ENCODE data around the gene VTN.

The VTN gene

GRCh38 chr17:28368915-28369683 is 1.0 kb downstream of the VTN start:
- peaks cover 15% of the 10 kb centered on the region for H3K4me1 ChIP-seq (ENCODE audit: insufficient read depth, low read length, severe bottlenecking)
- H3K27ac ChIP-seq (ENCODE audit: low read depth, low read length, poor library complexity, severe bottlenecking) = no peak overlapping the region
- H3K9me3 ChIP-seq (ENCODE audit: low read length) = no peaks in the 10 kb centered on the region
- no peak overlapping the region for H3K4me3 ChIP-seq (ENCODE audit: low read depth, low read length, poor library complexity, severe bottlenecking)
- no peak overlapping the region for H3K9ac ChIP-seq (ENCODE audit: low read length)
- TF ChIP-seq, protein P1, sequence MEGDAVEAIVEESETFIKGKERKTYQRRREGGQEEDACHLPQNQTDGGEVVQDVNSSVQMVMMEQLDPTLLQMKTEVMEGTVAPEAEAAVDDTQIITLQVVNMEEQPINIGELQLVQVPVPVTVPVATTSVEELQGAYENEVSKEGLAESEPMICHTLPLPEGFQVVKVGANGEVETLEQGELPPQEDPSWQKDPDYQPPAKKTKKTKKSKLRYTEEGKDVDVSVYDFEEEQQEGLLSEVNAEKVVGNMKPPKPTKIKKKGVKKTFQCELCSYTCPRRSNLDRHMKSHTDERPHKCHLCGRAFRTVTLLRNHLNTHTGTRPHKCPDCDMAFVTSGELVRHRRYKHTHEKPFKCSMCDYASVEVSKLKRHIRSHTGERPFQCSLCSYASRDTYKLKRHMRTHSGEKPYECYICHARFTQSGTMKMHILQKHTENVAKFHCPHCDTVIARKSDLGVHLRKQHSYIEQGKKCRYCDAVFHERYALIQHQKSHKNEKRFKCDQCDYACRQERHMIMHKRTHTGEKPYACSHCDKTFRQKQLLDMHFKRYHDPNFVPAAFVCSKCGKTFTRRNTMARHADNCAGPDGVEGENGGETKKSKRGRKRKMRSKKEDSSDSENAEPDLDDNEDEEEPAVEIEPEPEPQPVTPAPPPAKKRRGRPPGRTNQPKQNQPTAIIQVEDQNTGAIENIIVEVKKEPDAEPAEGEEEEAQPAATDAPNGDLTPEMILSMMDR (IDR thresholded peaks at IDR 0.05; ENCODE audit: low read length) = no peak
- TF ChIP-seq EZH2 (IDR thresholded peaks at IDR 0.05; ENCODE audit: borderline replicate concordance, low read length) = no peak
- no peaks in the 10 kb centered on the region; the same call in 1 of the 2 replicates for H3F3A ChIP-seq (ENCODE audit: insufficient read depth, low read length)
- no peaks in the 10 kb centered on the region for H3K9me2 ChIP-seq (ENCODE audit: low read depth, low read length)
- H2AFZ ChIP-seq (ENCODE audit: low read length) = no peak overlapping the region
- H3K79me2 ChIP-seq (ENCODE audit: insufficient read depth, low read length) = no peaks in the 10 kb centered on the region
- H3K4me2 ChIP-seq (ENCODE audit: low read length) = no peak overlapping the region
- no peaks in the 10 kb centered on the region for H4K20me1 ChIP-seq (ENCODE audit: insufficient read depth, low read length)
- H3K36me3 ChIP-seq (ENCODE audit: insufficient read depth, low read length) = no peaks in the 10 kb centered on the region; the same call in 1 of the 2 replicates
- peaks cover 4% of the 10 kb centered on the region; the same call in 1 of the 2 replicates for H3K27me3 ChIP-seq (ENCODE audit: insufficient read depth, low read length)

- Histone ChIP-seq H3K27me3 (ENCODE audit: insufficient read depth, low read length) (peaks cover 4% of the 10 kb centered on the region; the same call in 1 of the 2 replicates), H3K79me2 (ENCODE audit: insufficient read depth, low read length) (no peaks in the 10 kb centered on the region), H3K9me2 (ENCODE audit: low read depth, low read length) (no peaks in the 10 kb centered on the region), H3K9me3 (ENCODE audit: low read length) (no peaks in the 10 kb centered on the region), H2AFZ (ENCODE audit: low read length) (no peak overlapping the region), H3K4me1 (ENCODE audit: insufficient read depth, low read length, severe bottlenecking) (peaks cover 15% of the 10 kb centered on the region), H3K36me3 (ENCODE audit: insufficient read depth, low read length) (peaks cover 3% of the 10 kb centered on the region; the same call in 1 of the 2 replicates), H3K27ac (ENCODE audit: low read depth, low read length, poor library complexity, severe bottlenecking) (no peak overlapping the region), H3F3A (ENCODE audit: insufficient read depth, low read length) (no peaks in the 10 kb centered on the region; the same call in 1 of the 2 replicates), H3K9ac (ENCODE audit: low read length) (no peak overlapping the region), H3K4me3 (ENCODE audit: low read depth, low read length, poor library complexity, severe bottlenecking) (no peak overlapping the region), H4K20me1 (ENCODE audit: insufficient read depth, low read length) (no peaks in the 10 kb centered on the region), H3K4me2 (ENCODE audit: low read length) (no peak overlapping the region)
- no peak for TF ChIP-seq EZH2 (IDR thresholded peaks at IDR 0.05; ENCODE audit: borderline replicate concordance, low read length)
- TF ChIP-seq, protein P1 (IDR thresholded peaks at IDR 0.05; ENCODE audit: low read length) = no peak
Observed at GRCh38 chr17:28368306-28368831, 1.7 kb downstream of the VTN start.

- H3K27ac ChIP-seq (ENCODE audit: low read depth, low read length, poor library complexity, severe bottlenecking) = no peak overlapping the region
- H3K4me2 ChIP-seq (ENCODE audit: low read length) = no peak overlapping the region
- no peaks in the 10 kb centered on the region for H3K9me3 ChIP-seq (ENCODE audit: low read length)
- H3K4me3 ChIP-seq (ENCODE audit: low read depth, low read length, poor library complexity, severe bottlenecking) = no peak overlapping the region
- H3K4me1 ChIP-seq (ENCODE audit: insufficient read depth, low read length, severe bottlenecking) = peaks cover 12% of the 10 kb centered on the region
- no peak overlapping the region for H3K9ac ChIP-seq (ENCODE audit: low read length)
- no peaks in the 10 kb centered on the region for H3K9me2 ChIP-seq (ENCODE audit: low read depth, low read length)
- H4K20me1 ChIP-seq (ENCODE audit: insufficient read depth, low read length) = no peaks in the 10 kb centered on the region
- no peak overlapping the region for H2AFZ ChIP-seq (ENCODE audit: low read length)
- peaks cover 3% of the 10 kb centered on the region; the same call in 1 of the 2 replicates for H3K27me3 ChIP-seq (ENCODE audit: insufficient read depth, low read length)
- H3F3A ChIP-seq (ENCODE audit: insufficient read depth, low read length) = no peaks in the 10 kb centered on the region; the same call in 1 of the 2 replicates
- peaks cover 9% of the 10 kb centered on the region; the same call in 1 of the 2 replicates for H3K36me3 ChIP-seq (ENCODE audit: insufficient read depth, low read length)
- TF ChIP-seq EZH2 (IDR thresholded peaks at IDR 0.05; ENCODE audit: borderline replicate concordance, low read length) = no peak
- TF ChIP-seq, protein P1 (IDR thresholded peaks at IDR 0.05; ENCODE audit: low read length) = no peak
- H3K79me2 ChIP-seq (ENCODE audit: insufficient read depth, low read length) = no peaks in the 10 kb centered on the region
Observed at GRCh38 chr17:28367641-28368305, 2.3 kb downstream of the VTN start.

Measured in OCI-LY1 (cell line).